Colonic mucosa (tissue), 4 donors: ENCODE data around the gene LYPLAL1. TPM values are rescaled to one million over a fixed set of nuclear protein-coding genes. Genes with fewer than 3 reads are reported as not detected.

Experiments
- DNase-seq: peaks from one replicate; pipeline ENCODE4 v3.0.0-alpha.2; 2020
- H3K27ac ChIP-seq: fragments of 200-600 bp; one replicate; pipeline ENCODE4 v1.8.0; 2021
- H3K27me3 ChIP-seq: fragments of 200-600 bp; one replicate; pipeline ENCODE4 v1.8.0; 2021
- H3K36me3 ChIP-seq: fragments of 200-600 bp; one replicate; pipeline ENCODE4 v1.8.0; 2021
- H3K4me1 ChIP-seq: fragments of 200-600 bp; one replicate; pipeline ENCODE4 v1.8.0; 2021; ENCODE audit warnings: mild to moderate bottlenecking
- H3K4me3 ChIP-seq: fragments of 200-600 bp; one replicate; pipeline ENCODE4 v1.8.0; 2021
- H3K9ac ChIP-seq, 2 donors: one replicate each; pipeline ENCODE4 v1.7.0; 2013; ENCODE audit warnings: control low read depth in 2 of 2, low read depth in 2 of 2, low read length in 2 of 2
- H3K9me3 ChIP-seq: fragments of 200-600 bp; one replicate; pipeline ENCODE4 v1.8.0; 2021
- intact Hi-C: fragments of 100-400 bp; cut with DNase I; formaldehyde crosslinking; loops from one replicate; pipeline ENCODE4 v1.14.1; 2022
- total RNA-seq, 2 donors: library from RNA; stranded (reverse); fragmentation: NEBNext Ultra II Directional in 1 of 2; extraction: Animal tissue kit (Norgen Biotek cat#: 25700) in 1 of 2; gene quantifications; one replicate each; pipeline ENCODE4 v1.2.1, GENCODE V29; 2021
- TF ChIP-seq, protein P1 (sequence below): fragments of 200-600 bp; IDR thresholded peaks from one replicate; pipeline ENCODE4 v1.8.0; 2022; ENCODE audit warnings: antibody characterized with exemption, mild to moderate bottlenecking
- donor health status: healthy.
- donor health status: DM: no; HTN: no; CAD: no.
- donor health status: DM: no; HTN: no; CAD: no.

LYPLAL1 gene
- total RNA-seq, 2 donors from 2014 or later: 14.3 to 23.0 TPM

DNA sequence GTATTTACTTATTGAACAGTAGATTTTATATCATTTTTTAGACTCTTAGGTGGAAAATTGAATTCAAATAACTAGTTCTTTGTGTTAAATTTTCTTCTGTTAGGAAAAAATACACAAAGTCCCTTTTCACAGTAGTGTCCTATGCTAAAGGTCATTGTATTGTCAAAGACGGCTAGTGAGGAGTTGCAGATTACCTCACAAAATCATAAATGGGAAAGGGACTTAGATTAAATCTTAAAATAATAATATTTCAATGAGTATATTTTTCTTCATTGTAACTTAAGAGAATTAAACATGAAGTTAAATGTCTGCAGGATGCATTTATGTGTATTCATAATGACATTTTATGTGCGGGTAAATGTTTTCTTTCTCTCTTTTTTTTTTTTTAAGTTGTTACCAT is 32.7 kb downstream of the LYPLAL1 start:
- Histone ChIP-seq H3K27ac (no peak overlapping the region), H3K4me1 (no peaks in the 10 kb centered on the region), H3K9me3 (no peaks in the 10 kb centered on the region), H3K36me3 (no peaks in the 10 kb centered on the region), H3K27me3 (no peaks in the 10 kb centered on the region), H3K4me3 (no peak overlapping the region), H3K9ac (no peak overlapping the region)
- no peak for DNase-seq
- intact Hi-C loops: no loop called here
- TF ChIP-seq, protein P1, sequence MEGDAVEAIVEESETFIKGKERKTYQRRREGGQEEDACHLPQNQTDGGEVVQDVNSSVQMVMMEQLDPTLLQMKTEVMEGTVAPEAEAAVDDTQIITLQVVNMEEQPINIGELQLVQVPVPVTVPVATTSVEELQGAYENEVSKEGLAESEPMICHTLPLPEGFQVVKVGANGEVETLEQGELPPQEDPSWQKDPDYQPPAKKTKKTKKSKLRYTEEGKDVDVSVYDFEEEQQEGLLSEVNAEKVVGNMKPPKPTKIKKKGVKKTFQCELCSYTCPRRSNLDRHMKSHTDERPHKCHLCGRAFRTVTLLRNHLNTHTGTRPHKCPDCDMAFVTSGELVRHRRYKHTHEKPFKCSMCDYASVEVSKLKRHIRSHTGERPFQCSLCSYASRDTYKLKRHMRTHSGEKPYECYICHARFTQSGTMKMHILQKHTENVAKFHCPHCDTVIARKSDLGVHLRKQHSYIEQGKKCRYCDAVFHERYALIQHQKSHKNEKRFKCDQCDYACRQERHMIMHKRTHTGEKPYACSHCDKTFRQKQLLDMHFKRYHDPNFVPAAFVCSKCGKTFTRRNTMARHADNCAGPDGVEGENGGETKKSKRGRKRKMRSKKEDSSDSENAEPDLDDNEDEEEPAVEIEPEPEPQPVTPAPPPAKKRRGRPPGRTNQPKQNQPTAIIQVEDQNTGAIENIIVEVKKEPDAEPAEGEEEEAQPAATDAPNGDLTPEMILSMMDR: no peak

DNA sequence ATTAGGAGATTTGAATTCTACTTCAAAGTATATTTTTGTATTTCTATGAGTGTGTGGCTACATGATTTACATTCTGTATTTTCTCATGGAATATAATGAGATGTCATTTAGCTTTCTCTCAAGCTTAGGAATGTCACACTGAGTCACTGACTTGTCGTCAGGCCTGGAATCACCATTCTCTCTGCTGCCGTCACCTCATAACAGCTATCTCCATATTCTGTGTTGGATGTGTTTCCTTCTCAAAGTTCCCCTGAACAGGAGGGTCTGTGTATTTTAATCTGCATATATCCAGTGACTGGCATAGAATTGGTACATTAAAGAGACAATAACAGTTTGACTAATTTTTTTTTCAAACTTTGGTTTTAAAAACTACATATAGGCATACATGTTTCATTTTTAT is 35.9 kb downstream of the LYPLAL1 start:
- H3K9ac ChIP-seq: no peak overlapping the region
- no peak for DNase-seq
- no peaks in the 10 kb centered on the region for H3K9me3 ChIP-seq
- H3K27ac ChIP-seq: no peak overlapping the region
- no peaks in the 10 kb centered on the region for H3K4me1 ChIP-seq
- H3K4me3 ChIP-seq: no peak overlapping the region
- no peaks in the 10 kb centered on the region for H3K36me3 ChIP-seq
- TF ChIP-seq, protein P1: no peak
- intact Hi-C loops: no loop called here
- no peaks in the 10 kb centered on the region for H3K27me3 ChIP-seq

DNA sequence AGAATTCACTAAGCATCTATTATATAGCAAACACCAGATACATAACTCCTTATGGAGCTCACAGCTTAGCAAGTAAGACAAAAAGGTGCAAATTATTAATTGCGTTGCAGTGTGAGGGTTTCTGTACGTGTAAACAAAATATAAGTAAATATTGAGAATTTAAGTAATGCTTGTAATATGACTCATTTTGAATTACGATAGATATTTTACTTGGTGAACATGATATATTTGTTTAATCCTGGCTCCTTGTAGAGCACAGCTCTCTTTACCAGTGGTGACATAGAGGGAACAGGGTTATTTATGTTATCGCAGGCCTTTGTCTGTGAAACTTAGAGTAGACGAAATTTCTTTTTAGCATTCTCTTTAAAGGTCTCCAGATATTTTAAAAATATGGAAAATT is 36.4 kb downstream of the LYPLAL1 start:
- intact Hi-C loops: no loop called here
- Histone ChIP-seq H3K36me3 (no peaks in the 10 kb centered on the region), H3K9ac (no peak overlapping the region), H3K27ac (no peak overlapping the region), H3K4me3 (no peak overlapping the region), H3K4me1 (no peaks in the 10 kb centered on the region), H3K27me3 (no peaks in the 10 kb centered on the region), H3K9me3 (no peaks in the 10 kb centered on the region)
- TF ChIP-seq, protein P1: no peak
- no peak for DNase-seq

DNA sequence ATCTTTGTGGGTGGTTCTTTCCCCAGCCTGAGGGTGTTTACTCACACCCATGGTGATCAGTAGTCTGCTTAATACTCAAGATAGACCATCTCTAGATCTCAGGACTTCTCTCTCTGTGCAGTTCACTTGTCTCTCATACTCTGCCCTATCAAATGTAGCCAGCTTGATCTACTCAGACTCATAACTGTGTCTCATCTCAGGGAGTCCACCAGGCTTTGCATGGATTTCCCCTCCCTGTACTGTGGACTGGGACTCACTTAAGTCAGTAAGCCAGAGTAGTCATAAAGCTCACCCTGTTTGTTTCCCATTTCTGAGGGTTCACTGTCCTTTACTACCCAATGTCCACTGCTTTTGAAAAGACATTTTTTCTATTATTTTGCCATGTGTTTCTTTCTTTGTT is 41.8 kb downstream of the LYPLAL1 start:
- Histone ChIP-seq H3K27me3 (no peaks in the 10 kb centered on the region), H3K4me1 (no peaks in the 10 kb centered on the region), H3K4me3 (no peak overlapping the region), H3K36me3 (no peaks in the 10 kb centered on the region), H3K27ac (no peak overlapping the region), H3K9ac (no peak overlapping the region), H3K9me3 (no peaks in the 10 kb centered on the region)
- intact Hi-C loops: no loop called here
- TF ChIP-seq, protein P1: no peak
- no peak for DNase-seq

DNA sequence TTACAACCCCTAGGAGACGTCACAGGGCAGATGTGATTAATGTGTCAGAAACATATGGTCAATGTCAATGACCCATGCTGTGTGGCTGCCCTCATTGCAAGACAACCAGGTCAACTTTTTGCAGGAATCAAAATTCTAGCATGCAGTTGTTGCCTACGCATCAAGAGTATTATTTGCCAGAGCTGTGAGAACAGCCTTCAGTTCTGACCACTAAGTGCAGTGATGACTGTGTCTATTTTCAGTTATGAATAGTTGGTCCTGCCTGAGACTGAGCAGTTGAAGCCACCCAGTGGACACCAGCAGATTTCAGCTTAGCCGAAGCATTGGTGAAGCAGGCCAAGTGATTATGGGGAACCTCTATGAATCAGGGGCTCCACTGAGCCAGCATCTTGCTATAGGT is 47.3 kb downstream of the LYPLAL1 start:
- intact Hi-C loops: no loop called here

More for the DNA sequence above, 47.3 kb downstream of the LYPLAL1 start:
- Histone ChIP-seq H3K4me3 (no peak overlapping the region), H3K27me3 (no peaks in the 10 kb centered on the region), H3K27ac (no peak overlapping the region), H3K4me1 (no peaks in the 10 kb centered on the region), H3K9me3 (no peaks in the 10 kb centered on the region), H3K9ac (no peak overlapping the region), H3K36me3 (no peaks in the 10 kb centered on the region)
- no peak for DNase-seq
- TF ChIP-seq, protein P1: no peak
